ENCODE measurements around the gene ZNF768. TPM values are rescaled to one million over a fixed set of nuclear protein-coding genes. Genes with fewer than 3 reads are reported as not detected.

ZNF768 gene
- total and polyA plus RNA-seq, 2 of the 13 experiments (the other 11 are each of a cell fraction or from before 2014, with no cell fraction given): 26.7 to 34.4 TPM

DNA sequence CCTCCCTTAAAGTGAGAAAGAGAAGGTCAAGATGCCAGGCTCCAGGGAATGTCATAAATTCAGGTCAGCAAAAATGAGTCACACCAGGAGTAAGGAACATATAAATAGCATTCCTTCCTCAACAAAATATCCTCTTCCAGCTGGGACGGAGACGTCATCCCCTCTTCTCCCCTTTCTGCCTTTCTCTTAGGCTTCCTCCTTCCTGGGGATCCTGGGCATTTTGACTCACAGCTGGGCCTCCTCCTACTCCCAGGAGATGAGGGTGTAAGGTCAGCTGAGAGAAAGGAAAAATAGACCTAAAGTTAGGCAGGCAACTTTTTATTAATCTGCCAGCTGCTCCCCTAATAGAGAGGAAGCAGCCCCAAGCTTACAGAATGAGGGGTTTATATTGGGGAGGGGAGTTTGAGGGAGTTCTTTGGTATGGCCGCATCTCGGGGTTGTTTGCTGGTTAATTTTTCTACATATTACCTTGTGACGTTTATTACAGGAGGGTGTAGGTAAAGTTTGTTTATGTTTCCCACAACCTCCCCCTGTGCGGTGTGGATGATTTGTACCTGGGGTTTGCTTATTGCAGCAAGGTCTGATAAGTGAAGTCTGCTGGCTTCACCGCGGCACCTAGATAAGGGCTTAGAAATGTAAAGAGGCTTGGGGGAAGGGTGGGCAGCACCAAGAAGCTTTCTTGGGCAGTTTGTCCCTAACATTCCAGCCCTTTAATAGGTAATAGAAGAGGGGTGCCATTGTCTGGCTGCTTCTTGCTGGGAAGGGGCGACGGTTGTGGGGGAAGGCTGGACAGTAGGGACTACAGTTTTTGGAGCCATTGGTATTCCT lies 15.3 kb upstream of the ZNF768 start (continued):
- TF ChIP-seq, protein P1, sequence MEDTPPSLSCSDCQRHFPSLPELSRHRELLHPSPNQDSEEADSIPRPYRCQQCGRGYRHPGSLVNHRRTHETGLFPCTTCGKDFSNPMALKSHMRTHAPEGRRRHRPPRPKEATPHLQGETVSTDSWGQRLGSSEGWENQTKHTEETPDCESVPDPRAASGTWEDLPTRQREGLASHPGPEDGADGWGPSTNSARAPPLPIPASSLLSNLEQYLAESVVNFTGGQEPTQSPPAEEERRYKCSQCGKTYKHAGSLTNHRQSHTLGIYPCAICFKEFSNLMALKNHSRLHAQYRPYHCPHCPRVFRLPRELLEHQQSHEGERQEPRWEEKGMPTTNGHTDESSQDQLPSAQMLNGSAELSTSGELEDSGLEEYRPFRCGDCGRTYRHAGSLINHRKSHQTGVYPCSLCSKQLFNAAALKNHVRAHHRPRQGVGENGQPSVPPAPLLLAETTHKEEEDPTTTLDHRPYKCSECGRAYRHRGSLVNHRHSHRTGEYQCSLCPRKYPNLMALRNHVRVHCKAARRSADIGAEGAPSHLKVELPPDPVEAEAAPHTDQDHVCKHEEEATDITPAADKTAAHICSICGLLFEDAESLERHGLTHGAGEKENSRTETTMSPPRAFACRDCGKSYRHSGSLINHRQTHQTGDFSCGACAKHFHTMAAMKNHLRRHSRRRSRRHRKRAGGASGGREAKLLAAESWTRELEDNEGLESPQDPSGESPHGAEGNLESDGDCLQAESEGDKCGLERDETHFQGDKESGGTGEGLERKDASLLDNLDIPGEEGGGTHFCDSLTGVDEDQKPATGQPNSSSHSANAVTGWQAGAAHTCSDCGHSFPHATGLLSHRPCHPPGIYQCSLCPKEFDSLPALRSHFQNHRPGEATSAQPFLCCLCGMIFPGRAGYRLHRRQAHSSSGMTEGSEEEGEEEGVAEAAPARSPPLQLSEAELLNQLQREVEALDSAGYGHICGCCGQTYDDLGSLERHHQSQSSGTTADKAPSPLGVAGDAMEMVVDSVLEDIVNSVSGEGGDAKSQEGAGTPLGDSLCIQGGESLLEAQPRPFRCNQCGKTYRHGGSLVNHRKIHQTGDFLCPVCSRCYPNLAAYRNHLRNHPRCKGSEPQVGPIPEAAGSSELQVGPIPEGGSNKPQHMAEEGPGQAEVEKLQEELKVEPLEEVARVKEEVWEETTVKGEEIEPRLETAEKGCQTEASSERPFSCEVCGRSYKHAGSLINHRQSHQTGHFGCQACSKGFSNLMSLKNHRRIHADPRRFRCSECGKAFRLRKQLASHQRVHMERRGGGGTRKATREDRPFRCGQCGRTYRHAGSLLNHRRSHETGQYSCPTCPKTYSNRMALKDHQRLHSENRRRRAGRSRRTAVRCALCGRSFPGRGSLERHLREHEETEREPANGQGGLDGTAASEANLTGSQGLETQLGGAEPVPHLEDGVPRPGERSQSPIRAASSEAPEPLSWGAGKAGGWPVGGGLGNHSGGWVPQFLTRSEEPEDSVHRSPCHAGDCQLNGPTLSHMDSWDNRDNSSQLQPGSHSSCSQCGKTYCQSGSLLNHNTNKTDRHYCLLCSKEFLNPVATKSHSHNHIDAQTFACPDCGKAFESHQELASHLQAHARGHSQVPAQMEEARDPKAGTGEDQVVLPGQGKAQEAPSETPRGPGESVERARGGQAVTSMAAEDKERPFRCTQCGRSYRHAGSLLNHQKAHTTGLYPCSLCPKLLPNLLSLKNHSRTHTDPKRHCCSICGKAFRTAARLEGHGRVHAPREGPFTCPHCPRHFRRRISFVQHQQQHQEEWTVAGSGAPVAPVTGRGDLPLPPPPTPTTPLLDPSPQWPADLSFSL (CRISPR knock-in tag; IDR thresholded peaks at IDR 0.05): 0 out of 2 replicates have a peak, but pooled peaks have one; percentile 21
- TF ChIP-seq ZNF878 (CRISPR knock-in tag; IDR thresholded peaks at IDR 0.05) (no peak), MEF2D (CRISPR knock-in tag; IDR thresholded peaks at IDR 0.05) (no peak; the same call in 1 of the 2 replicates), ZNF816 (CRISPR knock-in tag; IDR thresholded peaks at IDR 0.05; ENCODE audit: borderline replicate concordance) (peak; percentile 9; the same call in 1 of the 2 replicates), CEBPG (CRISPR knock-in tag; IDR thresholded peaks at IDR 0.05) (peak; percentile 64; the same call in 1 of the 2 replicates), MAZ (IDR thresholded peaks at IDR 0.05; ENCODE audit: borderline replicate concordance, low read depth, low read length) (no peak), MAZ (CRISPR knock-in tag; IDR thresholded peaks at IDR 0.05; ENCODE audit: low read depth) (0 out of 2 replicates have a peak, but pooled peaks have one; percentile 2), SMAD3 (CRISPR knock-in tag; IDR thresholded peaks at IDR 0.05) (no peak), KDM3A (CRISPR knock-in tag; IDR thresholded peaks at IDR 0.05; ENCODE audit: low read depth) (no peak), EHMT2 (IDR thresholded peaks at IDR 0.05; ENCODE audit: borderline replicate concordance, low read depth, low read length) (no peak), ZNF674 (CRISPR knock-in tag; IDR thresholded peaks at IDR 0.05; ENCODE audit: low read depth) (no peak)
- TF ChIP-seq, protein P2, sequence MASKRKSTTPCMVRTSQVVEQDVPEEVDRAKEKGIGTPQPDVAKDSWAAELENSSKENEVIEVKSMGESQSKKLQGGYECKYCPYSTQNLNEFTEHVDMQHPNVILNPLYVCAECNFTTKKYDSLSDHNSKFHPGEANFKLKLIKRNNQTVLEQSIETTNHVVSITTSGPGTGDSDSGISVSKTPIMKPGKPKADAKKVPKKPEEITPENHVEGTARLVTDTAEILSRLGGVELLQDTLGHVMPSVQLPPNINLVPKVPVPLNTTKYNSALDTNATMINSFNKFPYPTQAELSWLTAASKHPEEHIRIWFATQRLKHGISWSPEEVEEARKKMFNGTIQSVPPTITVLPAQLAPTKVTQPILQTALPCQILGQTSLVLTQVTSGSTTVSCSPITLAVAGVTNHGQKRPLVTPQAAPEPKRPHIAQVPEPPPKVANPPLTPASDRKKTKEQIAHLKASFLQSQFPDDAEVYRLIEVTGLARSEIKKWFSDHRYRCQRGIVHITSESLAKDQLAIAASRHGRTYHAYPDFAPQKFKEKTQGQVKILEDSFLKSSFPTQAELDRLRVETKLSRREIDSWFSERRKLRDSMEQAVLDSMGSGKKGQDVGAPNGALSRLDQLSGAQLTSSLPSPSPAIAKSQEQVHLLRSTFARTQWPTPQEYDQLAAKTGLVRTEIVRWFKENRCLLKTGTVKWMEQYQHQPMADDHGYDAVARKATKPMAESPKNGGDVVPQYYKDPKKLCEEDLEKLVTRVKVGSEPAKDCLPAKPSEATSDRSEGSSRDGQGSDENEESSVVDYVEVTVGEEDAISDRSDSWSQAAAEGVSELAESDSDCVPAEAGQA (IDR thresholded peaks at IDR 0.05; ENCODE audit: low read depth): no peak; the same call in 1 of the 2 replicates
- TF ChIP-seq, protein P2 (CRISPR knock-in tag; IDR thresholded peaks at IDR 0.05; ENCODE audit: borderline replicate concordance): no peak
- TF ChIP-seq, protein P3, sequence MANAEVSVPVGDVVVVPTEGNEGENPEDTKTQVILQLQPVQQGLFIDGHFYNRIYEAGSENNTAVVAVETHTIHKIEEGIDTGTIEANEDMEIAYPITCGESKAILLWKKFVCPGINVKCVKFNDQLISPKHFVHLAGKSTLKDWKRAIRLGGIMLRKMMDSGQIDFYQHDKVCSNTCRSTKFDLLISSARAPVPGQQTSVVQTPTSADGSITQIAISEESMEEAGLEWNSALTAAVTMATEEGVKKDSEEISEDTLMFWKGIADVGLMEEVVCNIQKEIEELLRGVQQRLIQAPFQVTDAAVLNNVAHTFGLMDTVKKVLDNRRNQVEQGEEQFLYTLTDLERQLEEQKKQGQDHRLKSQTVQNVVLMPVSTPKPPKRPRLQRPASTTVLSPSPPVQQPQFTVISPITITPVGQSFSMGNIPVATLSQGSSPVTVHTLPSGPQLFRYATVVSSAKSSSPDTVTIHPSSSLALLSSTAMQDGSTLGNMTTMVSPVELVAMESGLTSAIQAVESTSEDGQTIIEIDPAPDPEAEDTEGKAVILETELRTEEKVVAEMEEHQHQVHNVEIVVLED (CRISPR knock-in tag; IDR thresholded peaks at IDR 0.05; ENCODE audit: borderline replicate concordance): 0 out of 2 replicates have a peak, but pooled peaks have one; percentile 13

All from HepG2 (cell line).